HepG2 (cell line): ENCODE measurements around the gene MFN2. TPM values are rescaled to one million over a fixed set of nuclear protein-coding genes. Genes with fewer than 3 reads are reported as not detected.

Experiments
- KMT2B ChIP-seq: IDR thresholded peaks from 2 replicates; pipeline ENCODE4 v1.6.1; 2016; ENCODE audit warnings: missing genetic modification reagents, missing compliant biosample characterization
- SALL2 ChIP-seq: sonication (generic); formaldehyde crosslinking; IDR thresholded peaks from 2 replicates; pipeline ENCODE4 v1.8.1; 2023; ENCODE audit warnings: mild to moderate bottlenecking, missing genetic modification reagents, inconsistent platforms
- SYNCRIP ChIP-seq: fragments of 200-400 bp; formaldehyde crosslinking; IDR thresholded peaks from 2 replicates; pipeline ENCODE4 v1.6.1; 2018; ENCODE audit warnings: mild to moderate bottlenecking, low read depth, low read length; ENCODE audit not compliant: insufficient read depth
- ZBTB1 ChIP-seq: sonication (generic); formaldehyde crosslinking; IDR thresholded peaks from 2 replicates; pipeline ENCODE4 v1.4.0; 2020; ENCODE audit warnings: missing genetic modification reagents, borderline replicate concordance
- ZNF430 ChIP-seq: sonication (generic); formaldehyde crosslinking; IDR thresholded peaks from 2 replicates; pipeline ENCODE4 v1.9.0; 2021; ENCODE audit warnings: mild to moderate bottlenecking, missing genetic modification reagents
- ZNF619 ChIP-seq: sonication (generic); formaldehyde crosslinking; IDR thresholded peaks from 2 replicates; pipeline ENCODE4 v1.4.0; 2020; ENCODE audit warnings: mild to moderate bottlenecking, missing genetic modification reagents
- ZNF777 ChIP-seq: sonication (generic); formaldehyde crosslinking; IDR thresholded peaks from 2 replicates; pipeline ENCODE4 v1.4.0; 2020; ENCODE audit warnings: missing genetic modification reagents
- polyA plus RNA-seq, 8 experiments: library from polyadenylated mRNA; depleted of rRNA in 3 of 8; stranded (reverse) in 7 of 8; unstranded in 1 of 8; fragments of >200 nt; fragmentation: Illumina TruSeq in 4 of 8; extraction: Trizol in 4 of 8; gene quantifications; 2 replicates each; pipeline versions ENCODE4 v1.2.1 to v1.2.3, GENCODE V29; 2011 to 2016; ENCODE audit warnings: low read depth in 4 of 8, missing spikeins in 1 of 8, mixed read lengths in 1 of 8; ENCODE audit not compliant: insufficient read depth in 1 of 8
- total RNA-seq, 5 experiments: library from RNA; depleted of rRNA; stranded (reverse); fragments of >200 nt; fragmentation: Illumina TruSeq; extraction: Trizol; gene quantifications; 2 replicates each; pipeline ENCODE4 v1.2.3, GENCODE V29; 2016; ENCODE audit warnings: low read depth in 1 of 5
- TF ChIP-seq, protein P1 (sequence below): sonication (generic); formaldehyde crosslinking; IDR thresholded peaks from 2 replicates; pipeline ENCODE4 v1.4.0; 2020; ENCODE audit warnings: missing genetic modification reagents
- TF ChIP-seq, protein P2 (sequence below): sonication (generic); formaldehyde crosslinking; IDR thresholded peaks from 2 replicates; pipeline ENCODE4 v1.5.0; 2020; ENCODE audit warnings: mild to moderate bottlenecking, missing genetic modification reagents
- TF ChIP-seq, protein P3 (sequence below): sonication (generic); formaldehyde crosslinking; IDR thresholded peaks from 2 replicates; pipeline ENCODE4 v1.8.0; 2022; ENCODE audit warnings: missing genetic modification reagents, mild to moderate bottlenecking, inconsistent platforms, borderline replicate concordance
- TF ChIP-seq, protein P4 (sequence below): sonication (generic); formaldehyde crosslinking; conservative IDR thresholded peaks from 2 replicates; pipeline ENCODE4 v1.8.0; 2022; ENCODE audit warnings: mild to moderate bottlenecking, moderate library complexity, missing genetic modification reagents
- TF ChIP-seq, protein P5 (sequence below): sonication (generic); formaldehyde crosslinking; IDR thresholded peaks from 2 replicates; pipeline ENCODE4 v1.4.0; 2020; ENCODE audit warnings: mild to moderate bottlenecking, missing genetic modification reagents

The MFN2 gene
- total and polyA plus RNA-seq, 2 of the 13 experiments (the other 11 are each of a cell fraction or from before 2014, with no cell fraction given): 38.7 to 60.9 TPM

DNA sequence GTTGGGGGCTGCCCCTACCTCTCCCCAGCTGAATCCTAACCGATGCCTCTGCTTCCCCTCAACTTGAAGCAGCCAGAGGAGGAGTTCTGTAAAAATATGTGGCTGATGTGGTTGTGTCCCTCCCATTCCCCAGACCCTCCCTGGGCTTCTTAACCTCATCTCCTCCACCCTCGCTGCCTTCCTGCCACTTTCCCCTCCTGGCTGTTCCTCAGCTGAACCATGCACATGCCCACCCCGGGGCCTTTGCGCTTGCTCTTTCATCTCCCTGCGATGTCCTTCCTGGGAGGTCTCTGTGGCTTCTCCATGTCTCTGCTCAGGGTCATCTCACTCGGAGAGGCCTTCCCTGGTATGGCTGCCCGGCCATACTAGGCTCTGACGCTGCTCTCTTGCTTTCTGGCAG lies 48.0 kb downstream of the MFN2 start (continued):
- TF ChIP-seq, protein P1, sequence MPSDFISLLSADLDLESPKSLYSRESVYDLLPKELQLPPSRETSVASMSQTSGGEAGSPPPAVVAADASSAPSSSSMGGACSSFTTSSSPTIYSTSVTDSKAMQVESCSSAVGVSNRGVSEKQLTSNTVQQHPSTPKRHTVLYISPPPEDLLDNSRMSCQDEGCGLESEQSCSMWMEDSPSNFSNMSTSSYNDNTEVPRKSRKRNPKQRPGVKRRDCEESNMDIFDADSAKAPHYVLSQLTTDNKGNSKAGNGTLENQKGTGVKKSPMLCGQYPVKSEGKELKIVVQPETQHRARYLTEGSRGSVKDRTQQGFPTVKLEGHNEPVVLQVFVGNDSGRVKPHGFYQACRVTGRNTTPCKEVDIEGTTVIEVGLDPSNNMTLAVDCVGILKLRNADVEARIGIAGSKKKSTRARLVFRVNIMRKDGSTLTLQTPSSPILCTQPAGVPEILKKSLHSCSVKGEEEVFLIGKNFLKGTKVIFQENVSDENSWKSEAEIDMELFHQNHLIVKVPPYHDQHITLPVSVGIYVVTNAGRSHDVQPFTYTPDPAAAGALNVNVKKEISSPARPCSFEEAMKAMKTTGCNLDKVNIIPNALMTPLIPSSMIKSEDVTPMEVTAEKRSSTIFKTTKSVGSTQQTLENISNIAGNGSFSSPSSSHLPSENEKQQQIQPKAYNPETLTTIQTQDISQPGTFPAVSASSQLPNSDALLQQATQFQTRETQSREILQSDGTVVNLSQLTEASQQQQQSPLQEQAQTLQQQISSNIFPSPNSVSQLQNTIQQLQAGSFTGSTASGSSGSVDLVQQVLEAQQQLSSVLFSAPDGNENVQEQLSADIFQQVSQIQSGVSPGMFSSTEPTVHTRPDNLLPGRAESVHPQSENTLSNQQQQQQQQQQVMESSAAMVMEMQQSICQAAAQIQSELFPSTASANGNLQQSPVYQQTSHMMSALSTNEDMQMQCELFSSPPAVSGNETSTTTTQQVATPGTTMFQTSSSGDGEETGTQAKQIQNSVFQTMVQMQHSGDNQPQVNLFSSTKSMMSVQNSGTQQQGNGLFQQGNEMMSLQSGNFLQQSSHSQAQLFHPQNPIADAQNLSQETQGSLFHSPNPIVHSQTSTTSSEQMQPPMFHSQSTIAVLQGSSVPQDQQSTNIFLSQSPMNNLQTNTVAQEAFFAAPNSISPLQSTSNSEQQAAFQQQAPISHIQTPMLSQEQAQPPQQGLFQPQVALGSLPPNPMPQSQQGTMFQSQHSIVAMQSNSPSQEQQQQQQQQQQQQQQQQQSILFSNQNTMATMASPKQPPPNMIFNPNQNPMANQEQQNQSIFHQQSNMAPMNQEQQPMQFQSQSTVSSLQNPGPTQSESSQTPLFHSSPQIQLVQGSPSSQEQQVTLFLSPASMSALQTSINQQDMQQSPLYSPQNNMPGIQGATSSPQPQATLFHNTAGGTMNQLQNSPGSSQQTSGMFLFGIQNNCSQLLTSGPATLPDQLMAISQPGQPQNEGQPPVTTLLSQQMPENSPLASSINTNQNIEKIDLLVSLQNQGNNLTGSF (CRISPR knock-in tag): no peak
- no peak for TF ChIP-seq SYNCRIP
- TF ChIP-seq SALL2 (CRISPR knock-in tag): no peak
- TF ChIP-seq, protein P2, sequence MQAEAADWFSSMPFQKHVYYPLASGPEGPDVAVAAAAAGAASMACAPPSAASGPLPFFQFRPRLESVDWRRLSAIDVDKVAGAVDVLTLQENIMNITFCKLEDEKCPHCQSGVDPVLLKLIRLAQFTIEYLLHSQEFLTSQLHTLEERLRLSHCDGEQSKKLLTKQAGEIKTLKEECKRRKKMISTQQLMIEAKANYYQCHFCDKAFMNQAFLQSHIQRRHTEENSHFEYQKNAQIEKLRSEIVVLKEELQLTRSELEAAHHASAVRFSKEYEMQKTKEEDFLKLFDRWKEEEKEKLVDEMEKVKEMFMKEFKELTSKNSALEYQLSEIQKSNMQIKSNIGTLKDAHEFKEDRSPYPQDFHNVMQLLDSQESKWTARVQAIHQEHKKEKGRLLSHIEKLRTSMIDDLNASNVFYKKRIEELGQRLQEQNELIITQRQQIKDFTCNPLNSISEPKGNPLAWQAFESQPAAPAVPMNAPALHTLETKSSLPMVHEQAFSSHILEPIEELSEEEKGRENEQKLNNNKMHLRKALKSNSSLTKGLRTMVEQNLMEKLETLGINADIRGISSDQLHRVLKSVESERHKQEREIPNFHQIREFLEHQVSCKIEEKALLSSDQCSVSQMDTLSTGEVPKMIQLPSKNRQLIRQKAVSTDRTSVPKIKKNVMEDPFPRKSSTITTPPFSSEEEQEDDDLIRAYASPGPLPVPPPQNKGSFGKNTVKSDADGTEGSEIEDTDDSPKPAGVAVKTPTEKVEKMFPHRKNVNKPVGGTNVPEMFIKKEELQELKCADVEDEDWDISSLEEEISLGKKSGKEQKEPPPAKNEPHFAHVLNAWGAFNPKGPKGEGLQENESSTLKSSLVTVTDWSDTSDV (CRISPR knock-in tag): no peak
- TF ChIP-seq, protein P3, sequence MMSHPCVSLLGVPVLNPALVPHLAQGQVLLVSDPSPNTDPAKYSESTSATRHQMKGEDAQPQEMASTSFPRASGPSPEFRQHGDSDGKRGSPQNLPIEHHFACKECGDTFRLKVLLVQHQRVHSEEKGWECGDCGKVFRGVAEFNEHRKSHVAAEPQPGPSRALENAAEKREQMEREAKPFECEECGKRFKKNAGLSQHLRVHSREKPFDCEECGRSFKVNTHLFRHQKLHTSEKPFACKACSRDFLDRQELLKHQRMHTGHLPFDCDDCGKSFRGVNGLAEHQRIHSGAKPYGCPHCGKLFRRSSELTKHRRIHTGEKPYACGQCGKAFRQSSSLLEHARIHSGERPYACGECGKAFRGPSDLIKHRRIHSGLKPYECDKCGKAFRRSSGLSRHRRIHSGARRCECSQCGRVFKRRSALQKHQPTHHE: no peak
- TF ChIP-seq ZNF777 (CRISPR knock-in tag): no peak
- TF ChIP-seq, protein P4, sequence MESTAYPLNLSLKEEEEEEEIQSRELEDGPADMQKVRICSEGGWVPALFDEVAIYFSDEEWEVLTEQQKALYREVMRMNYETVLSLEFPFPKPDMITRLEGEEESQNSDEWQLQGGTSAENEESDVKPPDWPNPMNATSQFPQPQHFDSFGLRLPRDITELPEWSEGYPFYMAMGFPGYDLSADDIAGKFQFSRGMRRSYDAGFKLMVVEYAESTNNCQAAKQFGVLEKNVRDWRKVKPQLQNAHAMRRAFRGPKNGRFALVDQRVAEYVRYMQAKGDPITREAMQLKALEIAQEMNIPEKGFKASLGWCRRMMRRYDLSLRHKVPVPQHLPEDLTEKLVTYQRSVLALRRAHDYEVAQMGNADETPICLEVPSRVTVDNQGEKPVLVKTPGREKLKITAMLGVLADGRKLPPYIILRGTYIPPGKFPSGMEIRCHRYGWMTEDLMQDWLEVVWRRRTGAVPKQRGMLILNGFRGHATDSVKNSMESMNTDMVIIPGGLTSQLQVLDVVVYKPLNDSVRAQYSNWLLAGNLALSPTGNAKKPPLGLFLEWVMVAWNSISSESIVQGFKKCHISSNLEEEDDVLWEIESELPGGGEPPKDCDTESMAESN (CRISPR knock-in tag): no peak
- no peak for TF ChIP-seq ZNF430
- TF ChIP-seq ZBTB1 (CRISPR knock-in tag): no peak
- TF ChIP-seq, protein P5, sequence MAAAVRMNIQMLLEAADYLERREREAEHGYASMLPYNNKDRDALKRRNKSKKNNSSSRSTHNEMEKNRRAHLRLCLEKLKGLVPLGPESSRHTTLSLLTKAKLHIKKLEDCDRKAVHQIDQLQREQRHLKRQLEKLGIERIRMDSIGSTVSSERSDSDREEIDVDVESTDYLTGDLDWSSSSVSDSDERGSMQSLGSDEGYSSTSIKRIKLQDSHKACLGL (CRISPR knock-in tag): no peak
- TF ChIP-seq ZNF619 (CRISPR knock-in tag): no peak
- TF ChIP-seq KMT2B (CRISPR knock-in tag): no peak
